ENCODE data around the gene KIF17.
"Not testable (repeated sequence)": the region's sequence is repeated elsewhere in the genome, so short reads cannot be mapped to it uniquely, and the experiment has no call there.

KIF17 gene

DNA sequence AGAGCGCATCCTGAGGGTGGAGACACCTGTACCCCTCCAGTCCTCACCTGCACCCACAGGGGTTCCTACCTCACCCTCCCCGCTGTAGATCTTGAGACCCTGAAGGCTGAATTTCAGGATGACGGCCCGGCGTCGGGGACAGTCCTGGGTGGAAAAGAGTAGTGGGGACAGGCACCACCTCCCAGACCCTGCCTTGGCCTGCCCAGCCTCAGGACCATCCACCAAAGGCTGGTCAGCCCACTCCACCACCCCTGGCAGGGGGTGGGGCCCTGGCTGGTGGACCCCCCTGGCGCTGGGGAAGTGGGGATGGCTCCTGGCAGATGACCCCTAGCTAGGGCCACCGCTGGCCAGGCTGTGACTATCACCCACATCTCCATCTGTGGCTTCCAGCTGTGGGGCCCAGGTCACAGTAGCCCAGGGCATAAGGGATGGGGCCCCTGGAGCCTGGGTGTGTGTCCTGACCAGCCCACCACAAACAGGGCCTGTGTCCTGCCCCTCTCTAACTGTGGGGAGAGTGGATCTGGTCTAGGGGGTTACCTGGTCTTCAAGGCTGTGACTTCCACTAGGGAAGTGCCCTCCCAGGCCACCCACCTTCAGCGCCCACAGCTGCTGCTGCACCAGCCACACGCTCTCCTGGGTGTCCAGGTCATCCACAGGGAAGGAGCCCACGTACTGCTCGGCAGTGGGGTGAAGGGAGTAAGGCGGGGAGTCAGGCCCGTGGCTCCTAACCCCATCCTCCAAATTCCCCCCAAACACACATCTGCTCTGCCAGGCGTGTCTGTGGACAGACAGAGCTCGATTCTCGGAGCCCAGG lies 9.3 kb upstream of the KIF17 start:
- DNase-seq, result no peak

- DNase-seq, result no peak
Observed at GRCh38 chr1:20726118-20726911, 8.5 kb upstream of the KIF17 start.

- DNase-seq, result no peak
Observed at GRCh38 chr1:20725189-20726117, 7.6 kb upstream of the KIF17 start.

- no peak for DNase-seq
Observed at GRCh38 chr1:20724364-20725188, 6.8 kb upstream of the KIF17 start.

DNA sequence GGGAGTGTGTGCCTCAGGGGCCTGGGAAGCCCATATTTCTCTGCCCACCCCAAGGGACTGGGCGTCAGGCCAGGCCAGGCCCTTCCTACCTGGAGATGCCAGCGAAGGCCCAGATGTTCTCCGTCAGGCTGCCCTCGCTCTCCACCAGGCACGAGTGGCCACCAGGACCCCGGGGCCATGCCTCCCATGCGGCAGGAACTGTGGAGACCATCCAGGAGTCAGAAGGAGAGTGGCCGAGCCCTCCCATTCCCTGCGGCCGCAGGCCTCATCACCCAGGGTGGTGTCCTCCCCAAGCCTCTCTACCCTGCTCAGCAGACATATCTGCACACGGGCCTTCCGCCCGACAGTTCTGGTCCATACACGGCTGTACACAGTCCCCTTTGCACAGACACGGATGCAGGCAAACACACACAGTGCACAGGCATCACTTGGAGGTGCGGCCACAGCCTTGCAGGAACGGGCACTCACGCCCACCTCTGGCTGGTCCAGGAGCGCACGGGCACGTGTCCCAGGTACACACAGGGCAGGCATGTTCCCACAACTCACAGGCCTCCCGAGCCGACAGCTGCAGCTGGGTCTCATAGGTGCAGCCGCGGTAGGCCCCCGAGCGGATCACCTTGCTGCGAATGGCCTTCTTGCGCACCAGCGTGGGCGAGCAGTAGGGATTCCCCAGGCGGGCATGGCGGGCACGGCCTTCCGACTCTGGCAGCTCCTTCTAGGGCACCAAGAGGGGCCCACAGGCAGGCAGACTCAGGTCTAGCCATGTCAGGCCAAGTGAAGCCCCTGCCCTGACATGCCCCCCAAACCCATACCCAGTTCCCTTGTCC lies 5.9 kb upstream of the KIF17 start:
- no peak for DNase-seq

- no peak for DNase-seq
Observed at GRCh38 chr1:20723159-20723536, 5.3 kb upstream of the KIF17 start.

- no peak for DNase-seq
Observed at GRCh38 chr1:20721117-20722061, 3.6 kb upstream of the KIF17 start.

- DNase-seq, result no peak
Observed at GRCh38 chr1:20720631-20721091, 2.9 kb upstream of the KIF17 start.

- no peak for DNase-seq
Observed at GRCh38 chr1:20719871-20720620, 2.2 kb upstream of the KIF17 start.

DNA sequence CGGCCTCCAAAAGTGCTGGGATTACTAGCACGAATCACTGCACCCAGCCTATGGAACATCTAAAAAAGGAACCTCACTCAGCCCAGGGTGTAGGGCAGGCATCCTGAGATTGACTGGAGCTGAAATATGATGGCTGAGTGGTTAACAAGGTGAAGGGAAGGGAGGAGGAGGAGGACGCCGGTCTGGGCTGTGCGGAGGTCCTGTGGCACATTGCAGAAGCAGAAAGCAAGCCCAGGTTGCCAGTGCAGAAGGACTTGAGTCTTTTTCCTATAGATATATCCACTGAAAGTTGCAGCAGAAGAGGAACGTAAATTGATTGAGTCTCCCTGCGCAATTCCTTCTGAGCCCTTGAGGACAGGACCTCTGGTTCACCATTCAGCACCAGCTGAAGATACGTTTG lies 1.5 kb upstream of the KIF17 start:
- DNase-seq, result no peak

- not testable (repeated sequence) for DNase-seq
Observed at GRCh38 chr1:20718343-20718882, 606 bp upstream of the KIF17 start.

- no peak for DNase-seq
Observed at GRCh38 chr1:20716232-20716631, 1.6 kb downstream of the KIF17 start.

DNA sequence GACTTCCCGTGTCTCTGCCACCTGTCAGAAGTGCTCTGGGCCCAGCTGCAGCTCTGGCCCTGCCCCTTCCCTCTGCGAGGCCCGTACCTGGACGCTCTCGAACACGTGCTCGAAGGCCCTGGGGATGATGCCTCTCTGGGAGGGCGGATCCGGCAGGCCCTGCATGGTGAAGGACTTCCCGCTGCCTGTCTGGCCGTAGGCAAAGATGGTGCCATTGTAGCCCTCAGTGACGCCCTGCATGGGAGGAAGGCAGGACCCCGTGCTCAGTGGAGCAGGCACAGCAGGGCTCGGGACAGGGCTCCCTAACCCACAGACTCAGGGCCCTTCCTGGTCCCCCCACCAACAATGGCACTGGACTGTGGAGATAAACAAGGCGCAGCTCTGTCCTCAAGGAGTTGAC lies 2.4 kb downstream of the KIF17 start:
- DNase-seq, result no peak

- DNase-seq, result no peak
Observed at GRCh38 chr1:20713440-20713839, 4.4 kb downstream of the KIF17 start.

- no peak for DNase-seq
Observed at GRCh38 chr1:20712215-20712577, 5.6 kb downstream of the KIF17 start.

DNA sequence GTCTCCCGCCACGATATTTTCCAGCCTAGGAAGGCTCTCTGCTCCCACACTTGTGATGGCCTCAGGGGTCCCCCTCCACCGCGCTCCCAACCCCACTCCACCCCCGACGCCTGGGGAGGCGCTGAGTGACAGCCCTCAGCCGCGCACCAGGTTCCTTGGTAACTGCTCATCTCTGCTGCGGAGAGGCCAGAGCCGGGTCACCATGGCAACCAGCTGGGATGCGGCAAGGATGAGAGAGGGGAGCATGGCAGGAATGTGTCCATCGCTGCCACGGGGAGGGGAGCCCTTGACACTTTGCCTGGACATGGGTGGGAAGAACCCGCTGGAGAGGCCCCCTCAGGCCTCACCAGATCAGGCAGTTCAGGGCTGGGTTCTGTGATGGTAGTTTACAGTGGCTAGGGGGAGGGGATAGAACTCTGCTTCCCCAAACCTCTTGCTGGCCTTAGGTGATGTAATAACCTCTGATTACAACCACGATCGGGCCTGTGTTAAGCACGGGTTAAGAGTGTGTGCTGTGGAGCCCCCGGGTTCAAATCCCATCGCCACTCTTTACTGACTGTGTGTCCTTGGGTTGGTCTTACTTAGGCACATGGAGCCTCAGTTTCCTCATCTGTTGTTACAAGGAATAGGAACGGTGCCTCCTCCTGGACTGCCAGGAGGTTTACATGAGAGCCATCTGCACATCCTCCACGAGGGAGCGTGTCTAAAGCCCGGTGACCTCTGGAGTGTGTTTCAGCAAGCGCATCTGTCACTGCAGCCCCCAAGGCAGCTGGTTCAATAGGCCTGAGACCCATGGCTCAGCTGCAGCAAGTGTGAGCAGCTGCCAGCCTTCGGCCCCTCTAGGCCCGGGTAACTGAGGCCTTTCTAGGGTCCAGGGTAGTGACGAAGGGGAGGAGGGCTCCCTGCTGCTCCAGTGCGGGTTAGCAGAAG lies 6.3 kb downstream of the KIF17 start:
- no peak for DNase-seq

DNA sequence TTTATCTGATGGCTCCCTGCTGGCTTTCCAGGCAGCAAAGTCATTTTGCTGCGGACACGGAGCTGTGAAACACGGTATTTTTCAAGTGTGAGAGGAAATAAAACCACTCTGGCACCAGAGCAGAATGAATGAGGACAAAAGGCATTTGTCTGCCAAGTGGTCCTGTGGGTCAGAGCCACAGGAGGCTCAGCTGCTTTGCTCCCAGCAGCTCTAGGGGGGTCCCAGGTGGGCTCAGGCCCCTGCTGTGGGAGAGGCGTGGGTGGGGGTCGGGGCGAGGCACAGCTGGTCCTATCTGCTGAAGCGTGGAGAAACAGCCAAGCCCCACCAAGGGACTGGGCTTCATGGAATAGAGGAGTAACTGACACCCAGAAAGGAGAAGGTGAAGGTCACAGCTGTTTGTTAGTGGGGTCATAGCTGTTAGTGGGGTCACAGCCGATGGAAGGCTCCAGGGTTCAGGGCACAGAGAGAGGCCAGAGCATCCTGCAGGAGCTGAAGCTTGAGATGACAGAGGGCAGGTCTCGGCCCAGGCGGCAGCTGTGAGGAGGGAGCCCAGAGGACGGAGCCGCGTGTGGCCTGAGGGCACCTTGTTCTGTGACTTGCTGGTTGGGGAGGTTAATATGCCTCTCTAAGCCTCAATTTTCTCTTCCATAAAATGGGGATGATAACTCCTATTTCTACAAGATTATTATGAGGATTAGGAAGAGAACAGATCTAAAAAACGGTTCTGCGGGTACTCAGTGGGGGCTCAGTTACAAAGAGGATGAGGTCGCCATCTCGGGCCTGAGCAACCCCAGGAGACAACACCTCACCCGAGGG lies 7.1 kb downstream of the KIF17 start:
- no peak for DNase-seq
